Activated T-helper 9 cell treated with anti-CD3 and anti-CD28 coated beads, Interleukin-2, amount 50 U/mL, for 16 hours (primary cell): ENCODE data around the gene RNFT2.

Experiments
- DNase-seq: peaks from one replicate; pipeline ENCODE4 v3.0.0-alpha.2; 2020; ENCODE audit warnings: low read depth

The RNFT2 gene

GRCh38 chr12:116837097-116837496, 99.0 kb downstream of the RNFT2 start:
- no peak for DNase-seq

GRCh38 chr12:116838365-116838764, 100.2 kb downstream of the RNFT2 start:
- no peak for DNase-seq

GRCh38 chr12:116839287-116839830, 101.2 kb downstream of the RNFT2 start:
- DNase-seq = no peak

- DNase-seq = no peak
These were observed 105.0 kb downstream of the RNFT2 start for GRCh38 chr12:116843085-116843484.

- DNase-seq = no peak
These were observed 111.1 kb downstream of the RNFT2 start for GRCh38 chr12:116849216-116849615.

- DNase-seq = no peak
These were observed 114.2 kb downstream of the RNFT2 start for GRCh38 chr12:116852303-116852702.

GRCh38 chr12:116853507-116853906, 115.4 kb downstream of the RNFT2 start:
- no peak for DNase-seq

- DNase-seq = no peak
These were observed 117.8 kb downstream of the RNFT2 start for GRCh38 chr12:116855744-116856470.

GRCh38 chr12:116856729-116857128, 118.6 kb downstream of the RNFT2 start:
- no peak for DNase-seq

- DNase-seq = no peak
These were observed 121.0 kb downstream of the RNFT2 start for GRCh38 chr12:116859079-116859478.

- DNase-seq = no peak
These were observed 122.1 kb downstream of the RNFT2 start for GRCh38 chr12:116860263-116860662.

- no peak for DNase-seq
These were observed 123.2 kb downstream of the RNFT2 start for GRCh38 chr12:116861320-116861719.

GRCh38 chr12:116862167-116862566, 124.1 kb downstream of the RNFT2 start:
- DNase-seq = no peak

- no peak for DNase-seq
These were observed 125.2 kb downstream of the RNFT2 start for GRCh38 chr12:116863275-116863767.

- no peak for DNase-seq
These were observed 126.5 kb downstream of the RNFT2 start for GRCh38 chr12:116864371-116865160.

GRCh38 chr12:116867523-116867922, 129.4 kb downstream of the RNFT2 start:
- no peak for DNase-seq

GRCh38 chr12:116870306-116870705, 132.2 kb downstream of the RNFT2 start:
- no peak for DNase-seq

- no peak for DNase-seq
These were observed 136.3 kb downstream of the RNFT2 start for GRCh38 chr12:116874324-116874995.

GRCh38 chr12:116876151-116876869, 138.2 kb downstream of the RNFT2 start:
- DNase-seq = no peak

- DNase-seq = no peak
These were observed 140.7 kb downstream of the RNFT2 start for GRCh38 chr12:116878567-116879508.
